CD4-positive, alpha-beta memory T cell (primary cell): Measurements from ENCODE around the gene SMARCAL1. TPM values are rescaled to one million over a fixed set of nuclear protein-coding genes. Genes with fewer than 3 reads are reported as not detected.

Experiments used
- CTCF ChIA-PET: fragments of 350-600 bp; sonication (Branson Sonifier 250); formaldehyde crosslinking; loops from one replicate; lab custom pipeline; 2021; ENCODE audit warnings: inconsistent platforms; ENCODE audit not compliant: partially characterized antibody; lab: Charles Lee
- POLR2A ChIA-PET: fragments of 350-600 bp; sonication (Branson Sonifier 250); formaldehyde crosslinking; loops from one replicate; lab custom pipeline; 2021; ENCODE audit not compliant: partially characterized antibody; lab: Charles Lee
- DNase-seq, 5 donors: peaks; one replicate each; pipeline versions ENCODE4 v3.0.0 to v3.0.0-alpha.2; 2020 to 2022; ENCODE audit warnings: mixed read lengths in 1 of 5
- H3K27ac ChIP-seq: one replicate; pipeline ENCODE4 v1.7.0; 2013; ENCODE audit warnings: low read depth, low read length
- H3K27me3 ChIP-seq: 2 replicates; pipeline ENCODE4 v1.7.0; 2013; ENCODE audit warnings: mild to moderate bottlenecking, low read length, moderate library complexity; ENCODE audit not compliant: insufficient read depth
- H3K36me3 ChIP-seq: 2 replicates; pipeline ENCODE4 v1.7.0; 2013; ENCODE audit warnings: mild to moderate bottlenecking, low read length, moderate library complexity; ENCODE audit not compliant: insufficient read depth
- H3K4me1 ChIP-seq: 2 replicates; pipeline ENCODE4 v1.7.0; 2013; ENCODE audit warnings: mild to moderate bottlenecking, low read length, moderate library complexity; ENCODE audit not compliant: insufficient read depth
- H3K4me3 ChIP-seq, 2 donors: one replicate each; pipeline ENCODE4 v1.7.0; 2013; ENCODE audit warnings: low read length in 2 of 2, mild to moderate bottlenecking in 1 of 2
- H3K9me3 ChIP-seq, 2 donors: one replicate each; pipeline ENCODE4 v1.7.0; 2013; ENCODE audit warnings: low read length in 2 of 2, control low read depth in 1 of 2; ENCODE audit not compliant: control insufficient read depth in 1 of 2
- H3K27ac Mint-ChIP-seq, 7 donors: one replicate each; pipeline ENCODE4 v1.8.0; 2020 to 2021; ENCODE audit warnings: mixed read lengths in 7 of 7, mild to moderate bottlenecking in 6 of 7, inconsistent platforms in 3 of 7, moderate library complexity in 3 of 7
- H3K27me3 Mint-ChIP-seq, 2 donors: one replicate each; pipeline ENCODE4 v1.8.0; 2020 to 2021; ENCODE audit warnings: mixed read lengths in 2 of 2
- H3K36me3 Mint-ChIP-seq, 2 donors: one replicate each; pipeline ENCODE4 v1.8.0; 2020 to 2021; ENCODE audit warnings: mixed read lengths in 2 of 2, inconsistent platforms in 1 of 2, mild to moderate bottlenecking in 1 of 2
- H3K4me1 Mint-ChIP-seq, 4 donors: one replicate each; pipeline ENCODE4 v1.8.0; 2020 to 2021; ENCODE audit warnings: mixed read lengths in 4 of 4, mild to moderate bottlenecking in 1 of 4
- H3K4me3 Mint-ChIP-seq, 8 donors: one replicate each; pipeline ENCODE4 v1.8.0; 2020 to 2021; ENCODE audit warnings: mixed read lengths in 8 of 8, mild to moderate bottlenecking in 7 of 8, moderate library complexity in 6 of 8, inconsistent platforms in 3 of 8
- H3K9me3 Mint-ChIP-seq, 8 donors: one replicate each; pipeline ENCODE4 v1.8.0; 2020 to 2021; ENCODE audit warnings: mixed read lengths in 8 of 8, mild to moderate bottlenecking in 5 of 8, inconsistent platforms in 3 of 8, moderate library complexity in 1 of 8
- intact Hi-C: fragments of 100-400 bp; cut with micrococcal nuclease; formaldehyde crosslinking; loops from one replicate; pipeline ENCODE4 v1.15.1; 2023
- polyA plus RNA-seq, 2 donors: library from polyadenylated mRNA; unstranded; fragments of 300-500 nt; fragmentation: Illumina TruSeq; gene quantifications; one replicate each; pipeline ENCODE4 v1.2.3, GENCODE V29; 2021
- total RNA-seq, 2 experiments: library from RNA; stranded (reverse); gene quantifications; one replicate each; pipeline ENCODE4 v1.2.3, GENCODE V29; 2021

The SMARCAL1 gene
- total and polyA plus RNA-seq, 4 experiments from 2014 or later = 16.3 to 26.3 (median 24.1) TPM

DNA sequence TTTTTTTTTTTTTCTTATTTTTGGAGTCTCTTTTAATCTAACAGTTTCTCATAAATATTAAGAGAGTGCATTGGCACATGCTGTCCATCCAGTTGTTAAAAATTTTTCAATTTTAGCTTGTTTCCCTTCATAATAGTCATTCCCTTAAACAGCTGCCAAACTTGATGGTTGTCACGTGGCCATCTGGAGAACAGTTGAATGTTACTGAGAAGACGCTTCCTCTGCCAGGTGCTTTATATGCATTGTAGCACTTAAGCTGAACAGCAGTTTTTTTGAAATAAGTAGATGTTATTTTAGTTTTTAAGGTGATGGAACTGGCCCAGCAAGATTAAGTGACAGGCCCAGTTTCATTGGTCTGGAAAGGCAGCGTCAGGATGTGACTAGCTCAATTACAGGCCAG, 3.3 kb downstream of the SMARCAL1 start:
- H3K9me3 ChIP-seq = no peaks in the 10 kb centered on the region
- Mint-ChIP-seq H3K4me3 (peak overlapping the region in 1 of 8 donors; percentile 67), H3K27me3 (no peaks in the 10 kb centered on the region), H3K9me3 (no peaks in the 10 kb centered on the region), H3K4me1 (peaks cover 16 to 39% (median 27%) of the 10 kb centered on the region in 4 donors), H3K27ac (no peak overlapping the region), H3K36me3 (peaks cover 49 to 54% of the 10 kb centered on the region in 2 donors)
- no peak for DNase-seq
- H3K27ac ChIP-seq = no peak overlapping the region
- no peak overlapping the region for H3K4me3 ChIP-seq
- H3K27me3 ChIP-seq = no peaks in the 10 kb centered on the region
- ChIA-PET POLR2A (interaction anchor here (1.5 kb wide), 1 partner anchor 9 kb away, joined by 3 read pairs; no protein-coding TSS in a partner anchor), CTCF (interaction anchor here (0.9 to 6.8 kb wide), 2 partner anchors 13 to 101 kb away, joined by 3 to 54 read pairs; no protein-coding TSS in a partner anchor)
- intact Hi-C loops = no loop called here
- peaks cover 16% of the 10 kb centered on the region for H3K4me1 ChIP-seq
- H3K36me3 ChIP-seq = peaks cover 13% of the 10 kb centered on the region

DNA sequence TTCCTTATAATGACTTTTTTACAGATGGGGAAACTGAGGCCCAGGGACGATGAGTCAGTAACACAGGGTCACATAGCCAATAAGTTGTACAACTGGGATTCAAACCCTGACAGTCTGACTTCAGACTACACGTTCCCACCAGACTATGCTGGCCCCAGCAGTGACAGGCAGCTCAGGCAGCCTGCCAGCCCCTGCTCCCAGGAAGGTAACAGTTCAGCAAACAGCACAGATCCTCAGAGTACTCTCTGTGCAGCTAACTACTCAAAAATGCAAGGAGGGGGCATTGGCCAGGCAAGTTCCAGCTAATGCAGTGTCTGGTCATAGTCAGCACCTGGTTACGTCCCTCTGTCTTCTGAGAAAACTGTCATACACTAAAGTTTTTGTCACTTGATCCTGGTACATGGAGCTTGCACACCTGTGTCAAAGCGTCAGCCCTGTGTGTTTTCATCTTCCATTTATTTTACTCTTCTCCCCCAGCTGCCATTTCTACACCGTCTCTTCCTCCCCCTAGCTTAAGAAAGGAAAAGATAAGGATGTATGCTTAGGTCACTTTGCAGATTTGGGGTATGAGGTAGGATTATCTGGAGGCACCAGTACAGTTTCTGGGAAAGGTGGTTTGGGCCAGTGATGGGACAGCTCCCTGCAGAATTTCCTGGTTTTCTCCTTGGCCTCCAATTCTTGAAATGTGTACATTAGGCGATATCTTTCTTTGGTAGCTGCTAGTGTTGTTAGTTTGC, 4.5 kb downstream of the SMARCAL1 start:
- POLR2A ChIA-PET = no interaction called here
- no peak overlapping the region for H3K4me3 ChIP-seq
- no peaks in the 10 kb centered on the region for H3K27me3 ChIP-seq
- H3K36me3 ChIP-seq = peaks cover 13% of the 10 kb centered on the region
- H3K4me1 Mint-ChIP-seq = peaks cover 14 to 36% (median 26%) of the 10 kb centered on the region in 4 donors
- H3K9me3 Mint-ChIP-seq = no peaks in the 10 kb centered on the region
- no peaks in the 10 kb centered on the region for H3K27me3 Mint-ChIP-seq
- H3K36me3 Mint-ChIP-seq = peaks cover 54 to 63% of the 10 kb centered on the region in 2 donors
- H3K27ac ChIP-seq = no peak overlapping the region
- DNase-seq = no peak
- CTCF ChIA-PET = interaction anchor here (6.8 kb wide), 1 partner anchor 14 kb away, joined by 54 read pairs; no protein-coding TSS in a partner anchor
- H3K4me3 Mint-ChIP-seq = no peak overlapping the region
- no peaks in the 10 kb centered on the region for H3K9me3 ChIP-seq
- H3K4me1 ChIP-seq = peaks cover 16% of the 10 kb centered on the region
- intact Hi-C loops = no loop called here
- H3K27ac Mint-ChIP-seq = no peak overlapping the region

GRCh38 chr2:216418981-216419380, 6.7 kb downstream of the SMARCAL1 start:
- Mint-ChIP-seq H3K4me1 (peaks cover 6 to 15% (median 12%) of the 10 kb centered on the region in 4 donors), H3K36me3 (peaks cover 73 to 75% of the 10 kb centered on the region in 2 donors), H3K27me3 (no peaks in the 10 kb centered on the region), H3K9me3 (no peaks in the 10 kb centered on the region), H3K27ac (no peak overlapping the region), H3K4me3 (no peak overlapping the region)
- CTCF ChIA-PET = interaction anchor here (2.5 kb wide), 1 partner anchor 15 kb away, joined by 9 read pairs; no protein-coding TSS in a partner anchor
- no peaks in the 10 kb centered on the region for H3K4me1 ChIP-seq
- intact Hi-C loops = no loop called here
- H3K27me3 ChIP-seq = no peaks in the 10 kb centered on the region
- no peak overlapping the region for H3K4me3 ChIP-seq
- peaks cover 30% of the 10 kb centered on the region for H3K36me3 ChIP-seq
- DNase-seq = no peak
- H3K27ac ChIP-seq = no peak overlapping the region
- H3K9me3 ChIP-seq = no peaks in the 10 kb centered on the region
- POLR2A ChIA-PET = no interaction called here

DNA sequence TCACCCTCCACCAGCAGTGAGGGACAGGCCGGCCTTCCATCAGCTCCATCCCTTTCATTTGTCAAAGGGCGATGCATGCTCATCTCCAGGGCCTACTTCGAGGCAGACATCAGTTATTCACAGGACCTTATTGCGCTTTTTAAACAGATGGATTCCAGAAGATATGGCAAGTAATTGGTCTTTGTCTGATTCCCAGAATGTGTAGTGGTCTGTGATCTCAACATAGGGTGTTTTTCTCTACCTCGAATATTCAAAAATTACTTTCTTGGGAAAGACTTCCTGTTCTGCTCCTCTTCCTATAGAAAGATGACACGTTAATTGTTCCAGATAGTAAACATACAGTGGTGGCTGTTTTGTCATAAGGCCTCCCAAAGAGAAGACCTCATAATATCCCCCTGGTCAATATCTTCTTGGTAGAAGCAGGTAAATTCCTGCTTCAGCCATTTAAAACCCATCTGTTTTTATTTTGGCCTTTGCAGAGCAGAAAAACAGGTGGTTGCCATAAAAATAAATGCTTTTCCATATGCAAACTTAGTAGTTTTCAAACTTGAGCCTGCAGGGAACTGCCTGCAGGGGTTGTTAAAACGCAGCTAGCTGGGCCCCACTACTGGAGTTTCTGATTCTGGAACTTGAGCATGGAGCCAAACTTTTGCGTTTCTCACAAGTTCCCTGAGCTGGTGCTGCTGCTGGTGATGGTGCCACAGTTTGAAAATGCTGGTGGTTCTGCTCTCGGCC, 8.2 kb downstream of the SMARCAL1 start:
- Histone ChIP-seq H3K36me3 (peaks cover 45% of the 10 kb centered on the region), H3K27ac (no peak overlapping the region), H3K4me1 (no peaks in the 10 kb centered on the region), H3K4me3 (no peak overlapping the region), H3K27me3 (no peaks in the 10 kb centered on the region), H3K9me3 (no peaks in the 10 kb centered on the region)
- ChIA-PET POLR2A (no interaction called here), CTCF (no interaction called here)
- no peak overlapping the region for H3K4me3 Mint-ChIP-seq
- H3K4me1 Mint-ChIP-seq = peaks cover 6 to 15% (median 12%) of the 10 kb centered on the region in 4 donors
- no peaks in the 10 kb centered on the region for H3K9me3 Mint-ChIP-seq
- H3K27ac Mint-ChIP-seq = no peak overlapping the region
- intact Hi-C loops = no loop called here
- H3K27me3 Mint-ChIP-seq = no peaks in the 10 kb centered on the region
- H3K36me3 Mint-ChIP-seq = peaks cover 78 to 81% of the 10 kb centered on the region in 2 donors
- DNase-seq = no peak

GRCh38 chr2:216423071-216423470, 10.8 kb downstream of the SMARCAL1 start:
- ChIA-PET CTCF (interaction anchor here (0.6 kb wide), 1 partner anchor 395 kb away, joined by 4 read pairs; no protein-coding TSS in a partner anchor), POLR2A (no interaction called here)
- Histone ChIP-seq H3K36me3 (peaks cover 38% of the 10 kb centered on the region), H3K27ac (no peak overlapping the region), H3K4me1 (no peaks in the 10 kb centered on the region), H3K27me3 (no peaks in the 10 kb centered on the region), H3K9me3 (no peaks in the 10 kb centered on the region), H3K4me3 (no peak overlapping the region)
- H3K27me3 Mint-ChIP-seq = no peaks in the 10 kb centered on the region
- peaks cover 0 to 2% (median 0%) of the 10 kb centered on the region in 8 donors for H3K9me3 Mint-ChIP-seq
- intact Hi-C loops = no loop called here
- peaks cover 68 to 79% of the 10 kb centered on the region in 2 donors for H3K36me3 Mint-ChIP-seq
- H3K27ac Mint-ChIP-seq = no peak overlapping the region
- peaks cover 2 to 9% (median 5%) of the 10 kb centered on the region in 4 donors for H3K4me1 Mint-ChIP-seq
- no peak for DNase-seq
- H3K4me3 Mint-ChIP-seq = no peak overlapping the region

DNA sequence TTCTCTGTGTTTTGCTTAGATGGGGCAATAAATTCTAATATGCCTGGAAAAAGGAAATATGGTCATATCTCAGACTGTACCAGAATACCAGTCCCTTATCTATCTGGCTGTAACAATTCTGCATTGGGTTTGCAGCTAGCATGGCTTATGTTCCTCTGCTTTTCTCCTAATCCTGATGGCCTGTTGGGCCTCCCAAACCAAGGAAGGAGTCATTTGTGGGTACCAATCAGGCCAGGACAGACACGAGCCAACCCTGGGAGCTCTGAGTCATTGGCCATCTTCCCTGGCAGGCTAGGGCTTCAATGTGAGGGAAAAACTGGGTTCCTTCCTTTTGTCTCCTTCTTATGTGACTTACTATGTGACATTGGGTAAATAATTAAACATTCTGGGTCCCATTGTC, 12.0 kb downstream of the SMARCAL1 start:
- no peak overlapping the region for H3K4me3 Mint-ChIP-seq
- intact Hi-C loops = no loop called here
- peaks cover 71 to 84% of the 10 kb centered on the region in 2 donors for H3K36me3 Mint-ChIP-seq
- Histone ChIP-seq H3K27me3 (no peaks in the 10 kb centered on the region), H3K36me3 (peaks cover 49% of the 10 kb centered on the region), H3K9me3 (no peaks in the 10 kb centered on the region), H3K4me1 (no peaks in the 10 kb centered on the region), H3K27ac (no peak overlapping the region), H3K4me3 (no peak overlapping the region)
- H3K27me3 Mint-ChIP-seq = no peaks in the 10 kb centered on the region
- no peak overlapping the region for H3K27ac Mint-ChIP-seq
- peaks cover 0 to 2% (median 0%) of the 10 kb centered on the region in 8 donors for H3K9me3 Mint-ChIP-seq
- no peak for DNase-seq
- POLR2A ChIA-PET = interaction anchor here (1.3 kb wide), 1 partner anchor 9 kb away, joined by 3 read pairs; no protein-coding TSS in a partner anchor
- H3K4me1 Mint-ChIP-seq = peaks cover under 1 to 5% (median 2%) of the 10 kb centered on the region in 4 donors
- CTCF ChIA-PET = no interaction called here
